ENCODE data around the gene SLC12A2. TPM values are rescaled to one million over a fixed set of nuclear protein-coding genes. Genes with fewer than 3 reads are reported as not detected.

The SLC12A2 gene
- total RNA-seq, 1 experiment from 2014 or later, result 36.9 TPM

GRCh38 chr5:128109138-128109537 lies 25.6 kb downstream of the SLC12A2 start:
- ChIA-PET POLR2A (no interaction called here), CTCF (no interaction called here)
- DNase-seq (ENCODE audit: low read depth, low spot score), result no peak
- H3K4me1 ChIP-seq (ENCODE audit: control insufficient read depth, insufficient read depth, low read length), result no peaks in the 10 kb centered on the region
- no peaks in the 10 kb centered on the region for H3K9me3 ChIP-seq (ENCODE audit: control insufficient read depth, insufficient read depth, low read depth, low read length)
- TF ChIP-seq REST (IDR thresholded peaks at IDR 0.05; ENCODE audit: insufficient read depth in 1 of 2, low read depth in 2 of 2, low read length in 1 of 2), result no peak
- TF ChIP-seq TCF7L2 (IDR thresholded peaks at IDR 0.05; ENCODE audit: low read depth, low read length), result no peak
- TF ChIP-seq POLR2AphosphoS5 (IDR thresholded peaks at IDR 0.05; ENCODE audit: low read depth, low read length), result no peak
- TF ChIP-seq SIN3A (IDR thresholded peaks at IDR 0.05; ENCODE audit: borderline replicate concordance, insufficient read depth, low read depth, low read length), result no peak
- no peak for TF ChIP-seq CTCF (IDR thresholded peaks at IDR 0.05)
- H3K27me3 ChIP-seq (ENCODE audit: control insufficient read depth, insufficient read depth, low read length), result no peaks in the 10 kb centered on the region
- H3K27ac ChIP-seq (ENCODE audit: low read length), result no peak overlapping the region
- H3K4me3 ChIP-seq (ENCODE audit: low read depth in 2 of 2, low read length in 2 of 2), result no peak overlapping the region
- no TSS peak for BruUV-seq (replicated peaks)
- intact Hi-C loops (cut with micrococcal nuclease; ENCODE audit: unreplicated experiment) (no loop called here), in situ Hi-C loops (cut with HindIII; ENCODE audit: low pct_unique_long_range_greater_than_20kb, low sequenced_read_pairs) (no loop called here)
- ATAC-seq, result no peak
- H3K36me3 ChIP-seq (ENCODE audit: control insufficient read depth, insufficient read depth, low read length), result no peaks in the 10 kb centered on the region

- ATAC-seq, result no peak
Measured at GRCh38 chr5:128109766-128110165, 26.2 kb downstream of the SLC12A2 start.

More at GRCh38 chr5:128109766-128110165, 26.2 kb downstream of the SLC12A2 start:
- CTCF ChIA-PET, result no interaction called here
- intact Hi-C loops (cut with micrococcal nuclease; ENCODE audit: unreplicated experiment) (no loop called here), in situ Hi-C loops (cut with HindIII; ENCODE audit: low pct_unique_long_range_greater_than_20kb, low sequenced_read_pairs) (no loop called here)
- Histone ChIP-seq H3K27me3 (ENCODE audit: control insufficient read depth, insufficient read depth, low read length) (no peaks in the 10 kb centered on the region), H3K27ac (ENCODE audit: low read length) (no peak overlapping the region), H3K9me3 (ENCODE audit: control insufficient read depth, insufficient read depth, low read depth, low read length) (no peaks in the 10 kb centered on the region), H3K36me3 (ENCODE audit: control insufficient read depth, insufficient read depth, low read length) (no peaks in the 10 kb centered on the region), H3K4me3 (ENCODE audit: low read depth in 2 of 2, low read length in 2 of 2) (no peak overlapping the region), H3K4me1 (ENCODE audit: control insufficient read depth, insufficient read depth, low read length) (no peaks in the 10 kb centered on the region)
- POLR2A ChIA-PET, result no interaction called here
- BruUV-seq (replicated peaks), result no TSS peak
- DNase-seq (ENCODE audit: low read depth, low spot score), result no peak
- TF ChIP-seq TCF7L2 (IDR thresholded peaks at IDR 0.05; ENCODE audit: low read depth, low read length) (no peak), REST (IDR thresholded peaks at IDR 0.05; ENCODE audit: insufficient read depth in 1 of 2, low read depth in 2 of 2, low read length in 1 of 2) (no peak), CTCF (IDR thresholded peaks at IDR 0.05) (no peak), SIN3A (IDR thresholded peaks at IDR 0.05; ENCODE audit: borderline replicate concordance, insufficient read depth, low read depth, low read length) (no peak), POLR2AphosphoS5 (IDR thresholded peaks at IDR 0.05; ENCODE audit: low read depth, low read length) (no peak)

Data from Panc1 (cell line).